LNCaP clone FGC (cell line): ENCODE results near the gene S100A3.
"Not testable (repeated sequence)": the region's sequence is repeated elsewhere in the genome, so short reads cannot be mapped to it uniquely, and the experiment has no call there.

Experiments used
- DNase-seq: peaks from one replicate; pipeline ENCODE4 v3.0.0-alpha.2; 2011; ENCODE audit warnings: low read depth
- H3K4me3 ChIP-seq: 2 replicates; pipeline ENCODE4 v1.5.1; 2011; ENCODE audit warnings: mild to moderate bottlenecking, low read depth, low read length, control low read depth
- TF ChIP-seq, protein P1 (sequence below): IDR thresholded peaks from 2 replicates; pipeline ENCODE4 v1.5.1; 2012; ENCODE audit warnings: mild to moderate bottlenecking; ENCODE audit not compliant: control insufficient read depth, insufficient read depth; ENCODE audit errors: extremely low read depth

The S100A3 gene

GRCh38 chr1:153577138-153577537 lies 28.1 kb upstream of the S100A3 start:
- TF ChIP-seq, protein P1, sequence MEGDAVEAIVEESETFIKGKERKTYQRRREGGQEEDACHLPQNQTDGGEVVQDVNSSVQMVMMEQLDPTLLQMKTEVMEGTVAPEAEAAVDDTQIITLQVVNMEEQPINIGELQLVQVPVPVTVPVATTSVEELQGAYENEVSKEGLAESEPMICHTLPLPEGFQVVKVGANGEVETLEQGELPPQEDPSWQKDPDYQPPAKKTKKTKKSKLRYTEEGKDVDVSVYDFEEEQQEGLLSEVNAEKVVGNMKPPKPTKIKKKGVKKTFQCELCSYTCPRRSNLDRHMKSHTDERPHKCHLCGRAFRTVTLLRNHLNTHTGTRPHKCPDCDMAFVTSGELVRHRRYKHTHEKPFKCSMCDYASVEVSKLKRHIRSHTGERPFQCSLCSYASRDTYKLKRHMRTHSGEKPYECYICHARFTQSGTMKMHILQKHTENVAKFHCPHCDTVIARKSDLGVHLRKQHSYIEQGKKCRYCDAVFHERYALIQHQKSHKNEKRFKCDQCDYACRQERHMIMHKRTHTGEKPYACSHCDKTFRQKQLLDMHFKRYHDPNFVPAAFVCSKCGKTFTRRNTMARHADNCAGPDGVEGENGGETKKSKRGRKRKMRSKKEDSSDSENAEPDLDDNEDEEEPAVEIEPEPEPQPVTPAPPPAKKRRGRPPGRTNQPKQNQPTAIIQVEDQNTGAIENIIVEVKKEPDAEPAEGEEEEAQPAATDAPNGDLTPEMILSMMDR: no peak
- no peak overlapping the region for H3K4me3 ChIP-seq
- DNase-seq: no peak

DNA sequence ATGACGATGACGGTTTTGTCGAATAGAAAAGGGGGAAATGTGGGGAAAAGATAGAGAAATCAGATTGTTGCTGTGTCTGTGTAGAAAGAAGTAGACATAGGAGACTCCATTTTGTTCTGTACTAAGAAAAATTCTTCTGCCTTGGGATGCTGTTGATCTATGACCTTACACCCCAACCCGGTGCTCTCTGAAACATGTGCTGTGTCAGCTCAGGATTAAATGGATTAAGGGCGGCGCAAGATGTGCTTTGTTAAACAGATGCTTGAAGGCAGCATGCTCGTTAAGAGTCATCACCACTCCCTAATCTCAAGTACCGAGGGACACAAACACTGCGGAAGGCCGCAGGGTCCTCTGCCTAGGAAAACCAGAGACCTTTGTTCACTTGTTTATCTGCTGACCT lies 26.4 kb upstream of the S100A3 start:
- DNase-seq, H3K4me3 ChIP-seq: not testable (repeated sequence)

DNA sequence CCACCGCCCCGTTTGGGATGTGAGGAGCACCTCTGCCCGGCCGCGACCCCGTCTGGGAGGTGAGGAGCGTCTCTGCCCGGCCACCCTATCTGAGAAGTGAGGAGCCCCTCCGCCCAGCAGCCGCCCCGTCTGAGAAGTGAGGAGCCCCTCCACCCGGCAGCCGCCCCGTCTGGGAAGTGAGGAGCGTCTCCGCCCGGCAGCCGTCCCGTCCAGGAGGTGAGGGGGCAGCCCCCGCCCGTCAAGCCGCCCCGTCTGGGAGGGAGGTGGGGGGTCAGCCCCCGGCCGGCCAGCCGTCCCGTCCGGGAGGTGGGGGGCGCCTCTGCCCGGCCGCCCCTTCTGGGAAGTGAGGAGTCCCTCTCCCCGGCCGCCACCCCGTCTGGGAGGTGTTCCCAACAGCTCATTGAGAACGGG lies 26.0 kb upstream of the S100A3 start:
- not testable (repeated sequence) for DNase-seq, H3K4me3 ChIP-seq

- no peak overlapping the region for H3K4me3 ChIP-seq
- TF ChIP-seq, protein P1: no peak
- no peak for DNase-seq
Observed at GRCh38 chr1:153573351-153573750, 24.3 kb upstream of the S100A3 start.

DNA sequence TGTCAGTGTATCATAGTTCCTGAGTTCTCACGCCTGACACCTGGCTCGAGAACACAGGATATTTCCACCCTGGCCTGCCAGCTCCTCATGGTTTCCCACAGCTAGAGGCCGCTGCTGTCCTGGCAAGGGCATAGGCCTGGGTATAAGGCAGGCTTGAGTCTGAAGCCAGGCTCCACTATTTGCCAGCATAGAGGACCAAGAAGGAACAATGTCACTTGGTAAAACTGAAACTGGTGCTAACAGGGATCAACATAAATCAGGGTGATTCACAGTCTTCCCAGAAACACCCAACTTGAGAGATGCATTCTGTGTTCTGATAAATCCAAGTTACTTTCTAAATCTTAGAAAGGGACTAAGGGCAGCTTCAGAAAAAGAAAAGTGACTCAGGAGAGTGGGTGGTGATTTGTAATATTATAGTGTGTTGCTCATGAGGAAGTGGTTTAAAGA lies 23.5 kb upstream of the S100A3 start:
- DNase-seq: peak; percentile 32

GRCh38 chr1:153571706-153572105 lies 22.6 kb upstream of the S100A3 start:
- DNase-seq: no peak
- TF ChIP-seq, protein P1: no peak
- H3K4me3 ChIP-seq: no peak overlapping the region

More for the DNA sequence above, 23.5 kb upstream of the S100A3 start:
- H3K4me3 ChIP-seq: no peak overlapping the region
- TF ChIP-seq, protein P1: peak; percentile 82

DNA sequence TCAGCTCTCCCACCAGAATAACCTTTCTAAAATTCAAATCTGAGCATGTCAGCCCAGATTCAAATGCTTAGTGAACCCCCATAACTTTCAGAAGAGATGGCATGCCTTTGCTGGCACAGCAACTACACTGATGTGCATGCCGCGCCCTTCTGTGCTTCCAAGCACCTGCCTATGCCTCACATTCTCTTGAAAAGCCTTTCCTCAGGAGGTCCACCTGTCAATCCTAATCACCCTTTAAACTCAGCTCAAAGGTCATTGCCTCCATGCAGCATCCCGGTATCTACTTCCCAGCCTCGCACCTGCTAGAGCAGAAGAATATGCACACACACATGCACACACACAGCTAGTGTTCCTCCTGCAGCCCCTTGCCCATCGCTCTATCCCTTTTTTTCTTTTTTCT lies 21.8 kb upstream of the S100A3 start:
- no peak for DNase-seq
- no peak overlapping the region for H3K4me3 ChIP-seq
- TF ChIP-seq, protein P1: no peak

DNA sequence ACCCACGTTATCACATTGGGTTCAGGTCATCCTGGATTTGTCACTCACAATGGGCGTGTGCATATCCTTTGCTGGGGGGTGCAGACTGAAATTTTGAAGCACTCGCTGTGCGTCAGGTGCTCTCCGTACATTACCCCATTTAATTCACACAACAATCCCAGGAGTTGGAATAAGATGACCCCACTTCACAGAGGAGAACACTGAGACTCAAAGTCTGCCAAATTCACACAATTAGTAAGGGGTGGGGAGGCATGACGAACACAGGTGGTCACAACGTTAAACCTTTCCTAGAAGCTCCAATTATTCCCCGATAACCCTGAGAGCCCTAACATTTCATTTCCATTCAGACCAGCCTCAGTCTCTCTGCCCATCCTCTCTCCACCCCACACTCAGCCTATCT lies 20.4 kb upstream of the S100A3 start:
- no peak for DNase-seq
- H3K4me3 ChIP-seq: no peak overlapping the region
- TF ChIP-seq, protein P1: no peak
